Neural cell (in vitro differentiated cells): Measurements from ENCODE around the gene PHLPP2. TPM values are rescaled to one million over a fixed set of nuclear protein-coding genes. Genes with fewer than 3 reads are reported as not detected.
"Not testable (repeated sequence)": the region's sequence is repeated elsewhere in the genome, so short reads cannot be mapped to it uniquely, and the experiment has no call there.

Experiments
- H2AFZ ChIP-seq: fragments of 200-600, 300-800 bp; sonication (generic), shearing (Covaris generic); 2 replicates; pipeline ENCODE4 v1.6.0; 2014; ENCODE audit warnings: low read depth, mild to moderate bottlenecking, antibody characterized with exemption, low read length, moderate library complexity
- H3F3A ChIP-seq: fragments of 200-600 bp; shearing (Covaris generic); 2 replicates; pipeline ENCODE4 v1.6.1; 2016; ENCODE audit warnings: mild to moderate bottlenecking, moderate library complexity, mixed read lengths, antibody characterized with exemption, low read length; ENCODE audit not compliant: insufficient read depth, poor library complexity, severe bottlenecking
- H3K27ac ChIP-seq: fragments of 200-600, 300-800 bp; sonication (generic), shearing (Covaris generic); 2 replicates; pipeline ENCODE4 v1.5.1; 2014; ENCODE audit warnings: mild to moderate bottlenecking, low read length, moderate library complexity
- H3K27me3 ChIP-seq: fragments of 300-800, 200-600 bp; sonication (generic), shearing (Covaris generic); 2 replicates; pipeline ENCODE4 v1.6.0; 2014; ENCODE audit warnings: mild to moderate bottlenecking, low read depth, low read length, moderate library complexity; ENCODE audit not compliant: insufficient read depth
- H3K36me3 ChIP-seq: fragments of 300-800, 200-600 bp; sonication (generic), shearing (Covaris generic); 2 replicates; pipeline ENCODE4 v1.5.1; 2014; ENCODE audit warnings: mild to moderate bottlenecking, antibody characterized with exemption, low read length, moderate library complexity; ENCODE audit not compliant: insufficient read depth
- H3K4me2 ChIP-seq: fragments of 300-800, 200-600 bp; sonication (generic), shearing (Covaris generic); 2 replicates; pipeline ENCODE4 v1.6.0; 2014; ENCODE audit warnings: mild to moderate bottlenecking, low read length
- H3K4me3 ChIP-seq: fragments of 300-800, 200-600 bp; sonication (generic), shearing (Covaris generic); 2 replicates; pipeline ENCODE4 v1.5.1; 2014; ENCODE audit warnings: mild to moderate bottlenecking, low read length, moderate library complexity
- H3K79me2 ChIP-seq: fragments of 200-600 bp; shearing (Covaris generic); replicated peaks from 2 replicates; pipeline ENCODE4 v1.6.0; 2014; ENCODE audit warnings: mild to moderate bottlenecking, low read length, moderate library complexity; ENCODE audit not compliant: insufficient read depth
- H3K9ac ChIP-seq: fragments of 300-800, 200-600 bp; sonication (generic), shearing (Covaris generic); 2 replicates; pipeline ENCODE4 v1.6.1; 2016; ENCODE audit warnings: mild to moderate bottlenecking, low read length, mixed read lengths
- H3K9me2 ChIP-seq: fragments of 200-600 bp; shearing (Covaris generic); 2 replicates; pipeline ENCODE4 v1.6.1; 2016; ENCODE audit warnings: mild to moderate bottlenecking, low read length, mixed read lengths; ENCODE audit not compliant: insufficient read depth
- H3K9me3 ChIP-seq: fragments of 200-600, 300-800 bp; sonication (generic), shearing (Covaris generic); 2 replicates; pipeline ENCODE4 v1.6.1; 2016; ENCODE audit warnings: mild to moderate bottlenecking, mixed run types, low read length, moderate library complexity, mixed read lengths
- H4K20me1 ChIP-seq: fragments of 200-600 bp; shearing (Covaris generic); 2 replicates; pipeline ENCODE4 v1.6.1; 2016; ENCODE audit warnings: mild to moderate bottlenecking, mixed run types; ENCODE audit not compliant: insufficient read depth
- EP300 ChIP-seq: fragments of 450-650 bp; conservative IDR thresholded peaks from 2 replicates; pipeline ENCODE4 v1.6.1; 2014; ENCODE audit warnings: antibody characterized with exemption, mild to moderate bottlenecking, moderate library complexity; ENCODE audit not compliant: poor library complexity, severe bottlenecking
- EZH2 ChIP-seq: fragments of 200-600, 300-800 bp; shearing (Covaris generic), sonication (generic); IDR thresholded peaks from 2 replicates; pipeline ENCODE4 v1.6.1; 2014; ENCODE audit warnings: antibody characterized with exemption, low read length, borderline replicate concordance, mild to moderate bottlenecking; ENCODE audit not compliant: insufficient read depth, poor library complexity, severe bottlenecking
- MXI1 ChIP-seq: fragments of 450-650 bp; conservative IDR thresholded peaks from 2 replicates; pipeline ENCODE4 v1.6.1; 2014; ENCODE audit warnings: antibody characterized with exemption, mild to moderate bottlenecking; ENCODE audit not compliant: poor library complexity, severe bottlenecking
- POLR2AphosphoS5 ChIP-seq: IDR thresholded peaks from 2 replicates; pipeline ENCODE4 v1.6.1; 2012
- RAD21 ChIP-seq: fragments of 450-650 bp; conservative IDR thresholded peaks from 2 replicates; pipeline ENCODE4 v1.6.1; 2014; ENCODE audit warnings: antibody characterized with exemption, mild to moderate bottlenecking, moderate library complexity
- REST ChIP-seq: IDR thresholded peaks from 2 replicates; pipeline ENCODE4 v1.6.1; 2012; ENCODE audit warnings: borderline replicate concordance
- SMC3 ChIP-seq: fragments of 450-650 bp; conservative IDR thresholded peaks from 2 replicates; pipeline ENCODE4 v1.6.1; 2014; ENCODE audit warnings: antibody characterized with exemption, mild to moderate bottlenecking, moderate library complexity; ENCODE audit not compliant: poor library complexity
- TAF1 ChIP-seq: IDR thresholded peaks from 2 replicates; pipeline ENCODE4 v1.6.1; 2012; ENCODE audit warnings: low read depth
- polyA plus RNA-seq: library from polyadenylated mRNA; depleted of rRNA; stranded (reverse); fragments of >200 nt; gene quantifications from 2 replicates; pipeline ENCODE4 v1.2.3, GENCODE V29; 2014
- TF ChIP-seq, protein P1 (sequence below): fragments of 450-650 bp; IDR thresholded peaks from 2 replicates; pipeline ENCODE4 v1.5.1; 2014; ENCODE audit warnings: antibody characterized with exemption, mild to moderate bottlenecking, moderate library complexity; ENCODE audit not compliant: poor library complexity, severe bottlenecking

Gene PHLPP2
- polyA plus RNA-seq, 1 donor from 2014 or later, result 11.0 TPM

GRCh38 chr16:71687861-71688260 lies 36.6 kb downstream of the PHLPP2 start:
- Histone ChIP-seq H3K4me2 (no peak overlapping the region), H3K9ac (no peak overlapping the region), H2AFZ (no peak overlapping the region), H4K20me1 (no peaks in the 10 kb centered on the region), H3K27ac (no peak overlapping the region), H3K9me2 (no peaks in the 10 kb centered on the region), H3F3A (no peaks in the 10 kb centered on the region), H3K36me3 (no peaks in the 10 kb centered on the region), H3K4me3 (no peak overlapping the region), H3K79me2 (no peaks in the 10 kb centered on the region), H3K27me3 (no peaks in the 10 kb centered on the region), H3K9me3 (no peaks in the 10 kb centered on the region)
- no peak for TF ChIP-seq REST
- no peak for TF ChIP-seq POLR2AphosphoS5

DNA sequence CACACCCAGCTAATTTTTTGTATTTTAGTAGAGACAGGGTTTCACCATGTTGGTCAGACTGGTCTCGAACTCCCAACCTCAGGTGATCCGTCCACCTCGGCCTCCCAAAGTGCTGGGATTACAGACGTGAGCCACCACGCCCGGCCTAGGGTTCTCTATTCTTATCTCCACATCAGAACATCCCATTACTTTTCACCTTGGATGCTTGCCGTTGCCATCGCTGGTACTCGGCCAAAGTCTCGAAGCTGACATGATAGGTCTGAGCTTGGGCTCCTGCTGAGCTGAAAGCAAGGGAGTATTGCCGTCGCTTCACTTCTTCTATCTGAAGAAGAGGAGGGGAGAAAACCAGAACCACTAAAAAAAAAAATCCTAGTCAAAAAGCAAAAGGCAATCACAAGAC lies 40.2 kb downstream of the PHLPP2 start:
- H3K9ac ChIP-seq, H3K9me3 ChIP-seq, H3K27me3 ChIP-seq, H3K9me2 ChIP-seq, H3K79me2 ChIP-seq, H3K4me2 ChIP-seq, H2AFZ ChIP-seq, H3F3A ChIP-seq, H4K20me1 ChIP-seq, H3K36me3 ChIP-seq, H3K4me3 ChIP-seq, H3K27ac ChIP-seq: not testable (repeated sequence)

DNA sequence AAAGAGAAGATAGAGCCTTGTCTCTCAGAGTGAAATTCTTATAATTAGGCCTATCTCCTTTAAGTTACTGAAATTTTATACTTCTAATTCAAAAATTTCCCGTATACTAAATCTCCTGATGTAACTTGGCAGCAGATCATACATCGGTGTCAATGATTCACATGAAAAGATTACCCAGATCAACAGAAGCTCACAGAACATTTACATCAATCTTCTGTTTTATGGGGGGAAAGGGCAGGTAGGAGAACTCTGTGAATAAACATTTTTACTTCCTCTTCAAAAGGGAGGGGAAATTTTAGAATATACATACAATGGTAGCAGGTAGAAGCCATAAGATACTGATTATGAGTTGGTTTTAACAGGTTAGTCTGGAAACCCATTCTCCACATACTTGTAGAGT lies 43.1 kb downstream of the PHLPP2 start:
- H3K9me3 ChIP-seq, result no peaks in the 10 kb centered on the region
- H3F3A ChIP-seq, result no peaks in the 10 kb centered on the region
- TF ChIP-seq MXI1, result no peak
- TF ChIP-seq EZH2, result no peak
- peaks cover 10% of the 10 kb centered on the region for H3K36me3 ChIP-seq
- no peak overlapping the region for H2AFZ ChIP-seq
- no peaks in the 10 kb centered on the region for H3K79me2 ChIP-seq
- no peak overlapping the region for H3K27ac ChIP-seq
- H3K9ac ChIP-seq, result no peak overlapping the region
- no peaks in the 10 kb centered on the region for H3K27me3 ChIP-seq
- no peak overlapping the region for H3K4me3 ChIP-seq
- no peaks in the 10 kb centered on the region for H4K20me1 ChIP-seq
- H3K4me2 ChIP-seq, result no peak overlapping the region
- no peaks in the 10 kb centered on the region for H3K9me2 ChIP-seq

GRCh38 chr16:71676236-71676635 lies 48.3 kb downstream of the PHLPP2 start:
- Histone ChIP-seq H3K9me2 (no peaks in the 10 kb centered on the region), H3K9ac (no peak overlapping the region), H3K4me3 (no peak overlapping the region), H3K9me3 (no peaks in the 10 kb centered on the region), H3K36me3 (peaks cover 17% of the 10 kb centered on the region), H2AFZ (no peak overlapping the region), H3K27me3 (no peaks in the 10 kb centered on the region), H3K79me2 (no peaks in the 10 kb centered on the region), H4K20me1 (no peaks in the 10 kb centered on the region), H3F3A (no peaks in the 10 kb centered on the region), H3K4me2 (no peak overlapping the region), H3K27ac (no peak overlapping the region)
- TF ChIP-seq, protein P1, sequence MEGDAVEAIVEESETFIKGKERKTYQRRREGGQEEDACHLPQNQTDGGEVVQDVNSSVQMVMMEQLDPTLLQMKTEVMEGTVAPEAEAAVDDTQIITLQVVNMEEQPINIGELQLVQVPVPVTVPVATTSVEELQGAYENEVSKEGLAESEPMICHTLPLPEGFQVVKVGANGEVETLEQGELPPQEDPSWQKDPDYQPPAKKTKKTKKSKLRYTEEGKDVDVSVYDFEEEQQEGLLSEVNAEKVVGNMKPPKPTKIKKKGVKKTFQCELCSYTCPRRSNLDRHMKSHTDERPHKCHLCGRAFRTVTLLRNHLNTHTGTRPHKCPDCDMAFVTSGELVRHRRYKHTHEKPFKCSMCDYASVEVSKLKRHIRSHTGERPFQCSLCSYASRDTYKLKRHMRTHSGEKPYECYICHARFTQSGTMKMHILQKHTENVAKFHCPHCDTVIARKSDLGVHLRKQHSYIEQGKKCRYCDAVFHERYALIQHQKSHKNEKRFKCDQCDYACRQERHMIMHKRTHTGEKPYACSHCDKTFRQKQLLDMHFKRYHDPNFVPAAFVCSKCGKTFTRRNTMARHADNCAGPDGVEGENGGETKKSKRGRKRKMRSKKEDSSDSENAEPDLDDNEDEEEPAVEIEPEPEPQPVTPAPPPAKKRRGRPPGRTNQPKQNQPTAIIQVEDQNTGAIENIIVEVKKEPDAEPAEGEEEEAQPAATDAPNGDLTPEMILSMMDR, result no peak
- TF ChIP-seq RAD21 (no peak), SMC3 (no peak), EZH2 (no peak), MXI1 (no peak), POLR2AphosphoS5 (no peak), TAF1 (no peak), REST (no peak), EP300 (no peak)
